ENCODE measurements around the gene SRBD1.

- TF ChIP-seq POLR2AphosphoS5 (IDR thresholded peaks at IDR 0.05) (no peak), MXI1 (conservative IDR thresholded peaks at IDR 0.05; ENCODE audit: poor library complexity, severe bottlenecking) (no peak), EP300 (conservative IDR thresholded peaks at IDR 0.05; ENCODE audit: poor library complexity, severe bottlenecking) (no peak)
These were observed 265.5 kb downstream of the SRBD1 start for GRCh38 chr2:45345331-45346234.

Data from neural cell (in vitro differentiated cells).